ENCODE data around the gene GTPBP4. TPM values are rescaled to one million over a fixed set of nuclear protein-coding genes. Genes with fewer than 3 reads are reported as not detected.

Gene GTPBP4
- total RNA-seq, 1 experiment from 2014 or later, result 62.5 TPM

DNA sequence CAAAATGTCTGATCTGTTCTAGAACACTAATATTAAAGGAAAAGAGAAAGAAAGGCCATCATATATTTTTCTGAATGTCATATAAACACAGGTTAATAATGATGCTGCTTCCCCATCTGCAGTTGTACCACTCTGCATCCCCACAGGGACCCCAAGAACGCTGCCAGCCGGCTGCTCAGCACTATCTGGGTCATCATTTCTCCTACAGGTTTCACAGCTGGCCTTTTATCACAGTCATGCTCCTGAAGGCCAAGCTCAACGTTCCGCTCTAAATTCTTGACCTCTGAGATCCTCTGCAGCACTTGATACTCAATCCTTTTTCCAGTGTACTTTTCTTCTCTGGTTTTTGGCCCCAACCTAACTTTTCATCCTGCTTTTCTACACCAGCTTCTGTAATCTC, 55.9 kb downstream of the GTPBP4 start:
- peaks cover 10% of the 10 kb centered on the region; the same call in 1 of the 2 replicates for H4K20me1 ChIP-seq (ENCODE audit: insufficient read depth)
- H3K27ac ChIP-seq, result no peak overlapping the region
- no peak for DNase-seq
- ChIA-PET CTCF (no interaction called here), POLR2A (ENCODE audit: unreplicated experiment) (no interaction called here)
- H3K4me2 ChIP-seq, result no peak overlapping the region
- H3K79me2 ChIP-seq (ENCODE audit: low read depth), result peaks cover 40% of the 10 kb centered on the region
- BruUV-seq (replicated peaks), result no TSS peak
- peaks cover 17% of the 10 kb centered on the region for H3F3A ChIP-seq (ENCODE audit: insufficient read depth, low read depth)
- no peak overlapping the region for H2AFZ ChIP-seq
- intact Hi-C loops (cut with micrococcal nuclease; ENCODE audit: unreplicated experiment), result no loop called here
- H3K9me3 ChIP-seq (ENCODE audit: insufficient read depth, low read depth), result no peaks in the 10 kb centered on the region
- no peaks in the 10 kb centered on the region for H3K9me2 ChIP-seq (ENCODE audit: insufficient read depth)
- no peak overlapping the region for H3K4me3 ChIP-seq
- H3K4me1 ChIP-seq (replicated peaks; ENCODE audit: insufficient read depth), result no peaks in the 10 kb centered on the region; the same call in 1 of the 2 replicates
- H3K27me3 ChIP-seq (ENCODE audit: insufficient read depth, low read depth), result no peaks in the 10 kb centered on the region
- 0 out of 2 replicates have a peak, but pooled peaks cover 4% of the 10 kb centered on the region for H3K36me3 ChIP-seq (ENCODE audit: low read depth)
- TF ChIP-seq EZH2 (IDR thresholded peaks at IDR 0.05; ENCODE audit: low read depth), result no peak
- TF ChIP-seq, protein P1, sequence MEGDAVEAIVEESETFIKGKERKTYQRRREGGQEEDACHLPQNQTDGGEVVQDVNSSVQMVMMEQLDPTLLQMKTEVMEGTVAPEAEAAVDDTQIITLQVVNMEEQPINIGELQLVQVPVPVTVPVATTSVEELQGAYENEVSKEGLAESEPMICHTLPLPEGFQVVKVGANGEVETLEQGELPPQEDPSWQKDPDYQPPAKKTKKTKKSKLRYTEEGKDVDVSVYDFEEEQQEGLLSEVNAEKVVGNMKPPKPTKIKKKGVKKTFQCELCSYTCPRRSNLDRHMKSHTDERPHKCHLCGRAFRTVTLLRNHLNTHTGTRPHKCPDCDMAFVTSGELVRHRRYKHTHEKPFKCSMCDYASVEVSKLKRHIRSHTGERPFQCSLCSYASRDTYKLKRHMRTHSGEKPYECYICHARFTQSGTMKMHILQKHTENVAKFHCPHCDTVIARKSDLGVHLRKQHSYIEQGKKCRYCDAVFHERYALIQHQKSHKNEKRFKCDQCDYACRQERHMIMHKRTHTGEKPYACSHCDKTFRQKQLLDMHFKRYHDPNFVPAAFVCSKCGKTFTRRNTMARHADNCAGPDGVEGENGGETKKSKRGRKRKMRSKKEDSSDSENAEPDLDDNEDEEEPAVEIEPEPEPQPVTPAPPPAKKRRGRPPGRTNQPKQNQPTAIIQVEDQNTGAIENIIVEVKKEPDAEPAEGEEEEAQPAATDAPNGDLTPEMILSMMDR (conservative IDR thresholded peaks at IDR 0.05), result no peak

DNA sequence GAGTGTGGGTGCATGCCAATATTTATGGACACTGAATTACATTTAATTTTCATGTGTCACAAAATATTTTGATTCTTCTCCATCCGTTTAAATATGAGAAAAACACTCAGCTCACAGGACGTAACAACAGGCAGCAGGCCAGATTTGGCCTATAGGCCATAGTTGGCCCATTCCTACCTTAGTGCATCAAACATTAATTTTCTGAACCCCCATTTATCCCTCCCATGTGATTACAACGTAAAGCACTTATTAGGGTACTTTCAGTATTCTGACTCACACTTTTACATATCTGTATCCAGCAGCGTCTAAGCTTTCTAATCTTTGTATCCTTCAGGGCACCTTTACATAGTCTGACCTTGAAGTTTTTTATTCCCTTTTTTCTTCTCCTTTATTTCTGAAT, 56.7 kb downstream of the GTPBP4 start:
- no peak for DNase-seq
- no peak overlapping the region for H2AFZ ChIP-seq
- CTCF ChIA-PET, result no interaction called here
- peaks cover 45% of the 10 kb centered on the region for H3K79me2 ChIP-seq (ENCODE audit: low read depth)
- H3K36me3 ChIP-seq (ENCODE audit: low read depth), result 0 out of 2 replicates have a peak, but pooled peaks cover 4% of the 10 kb centered on the region
- H4K20me1 ChIP-seq (ENCODE audit: insufficient read depth), result peaks cover 10% of the 10 kb centered on the region; the same call in 1 of the 2 replicates
- TF ChIP-seq EZH2 (IDR thresholded peaks at IDR 0.05; ENCODE audit: low read depth), result no peak
- TF ChIP-seq, protein P1 (conservative IDR thresholded peaks at IDR 0.05), result no peak
- no TSS peak for BruUV-seq (replicated peaks)
- intact Hi-C loops (cut with micrococcal nuclease; ENCODE audit: unreplicated experiment), result no loop called here
- H3K4me2 ChIP-seq, result no peak overlapping the region
- H3K9me3 ChIP-seq (ENCODE audit: insufficient read depth, low read depth), result no peaks in the 10 kb centered on the region
- no peaks in the 10 kb centered on the region for H3K9me2 ChIP-seq (ENCODE audit: insufficient read depth)
- no peak overlapping the region for H3K4me3 ChIP-seq
- H3K27ac ChIP-seq, result no peak overlapping the region
- H3K27me3 ChIP-seq (ENCODE audit: insufficient read depth, low read depth), result no peaks in the 10 kb centered on the region
- no peaks in the 10 kb centered on the region; the same call in 1 of the 2 replicates for H3K4me1 ChIP-seq (replicated peaks; ENCODE audit: insufficient read depth)
- H3F3A ChIP-seq (ENCODE audit: insufficient read depth, low read depth), result peaks cover 23% of the 10 kb centered on the region
- POLR2A ChIA-PET (ENCODE audit: unreplicated experiment), result no interaction called here

DNA sequence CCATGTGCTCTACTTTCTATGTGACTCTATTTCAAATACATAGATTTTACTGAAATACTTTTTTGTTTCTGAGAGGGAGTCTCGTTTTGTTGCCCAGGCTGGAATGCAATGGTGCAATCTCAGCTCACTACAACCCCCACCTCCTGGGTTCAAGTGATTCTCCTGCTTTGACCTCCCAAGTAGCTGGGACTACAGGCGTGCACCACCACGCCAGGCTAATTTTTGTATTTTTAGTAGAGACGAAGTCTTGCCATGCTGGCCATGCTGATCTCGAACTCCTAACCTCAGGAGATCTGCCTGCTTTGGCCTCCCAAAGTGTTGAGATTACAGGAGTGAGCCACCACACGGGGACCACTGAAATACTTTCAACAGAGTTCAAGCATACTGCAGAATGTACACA, 57.2 kb downstream of the GTPBP4 start:
- H4K20me1 ChIP-seq (ENCODE audit: insufficient read depth), result peaks cover 10% of the 10 kb centered on the region; the same call in 1 of the 2 replicates
- 0 out of 2 replicates have a peak, but pooled peaks cover 4% of the 10 kb centered on the region for H3K36me3 ChIP-seq (ENCODE audit: low read depth)
- no peak overlapping the region for H3K4me2 ChIP-seq
- peaks cover 49% of the 10 kb centered on the region for H3K79me2 ChIP-seq (ENCODE audit: low read depth)
- no peak for DNase-seq
- BruUV-seq (replicated peaks), result TSS peak; percentile 17
- H3K4me1 ChIP-seq (replicated peaks; ENCODE audit: insufficient read depth), result peaks cover 3% of the 10 kb centered on the region
- no peaks in the 10 kb centered on the region for H3K9me2 ChIP-seq (ENCODE audit: insufficient read depth)
- H3K4me3 ChIP-seq, result no peak overlapping the region
- H3K9me3 ChIP-seq (ENCODE audit: insufficient read depth, low read depth), result no peaks in the 10 kb centered on the region
- TF ChIP-seq EZH2 (IDR thresholded peaks at IDR 0.05; ENCODE audit: low read depth), result no peak
- TF ChIP-seq, protein P1 (conservative IDR thresholded peaks at IDR 0.05), result no peak
- POLR2A ChIA-PET (ENCODE audit: unreplicated experiment), result no interaction called here
- H3K27ac ChIP-seq, result no peak overlapping the region
- intact Hi-C loops (cut with micrococcal nuclease; ENCODE audit: unreplicated experiment), result no loop called here
- H2AFZ ChIP-seq, result no peak overlapping the region
- H3F3A ChIP-seq (ENCODE audit: insufficient read depth, low read depth), result peaks cover 19% of the 10 kb centered on the region
- H3K27me3 ChIP-seq (ENCODE audit: insufficient read depth, low read depth), result no peaks in the 10 kb centered on the region
- CTCF ChIA-PET, result no interaction called here

Measured in PC-9 (cell line).